ENCODE results near the gene MSH3. TPM values are rescaled to one million over a fixed set of nuclear protein-coding genes. Genes with fewer than 3 reads are reported as not detected.

Gene MSH3
- polyA plus RNA-seq, 3 donors: 4.5 to 9.9 (median 8.0) TPM

- Histone ChIP-seq H3K36me3 (replicated peaks in 1 of 2; ENCODE audit: control insufficient read depth in 1 of 2, insufficient read depth in 2 of 2, low read length in 2 of 2) (peaks cover 23 to 44% of the 10 kb centered on the region in 2 donors), H3K27ac (ENCODE audit: low read depth in 1 of 2, low read length in 2 of 2) (no peak overlapping the region), H3K4me3 (replicated peaks in 1 of 3; ENCODE audit: low read depth in 2 of 3, low read length in 3 of 3) (no peak overlapping the region), H3K27me3 (ENCODE audit: control insufficient read depth in 2 of 2, insufficient read depth in 2 of 2, low read length in 2 of 2) (no peaks in the 10 kb centered on the region), H3K4me2 (replicated peaks; ENCODE audit: extremely low read depth, low read length, poor library complexity, severe bottlenecking) (no peak overlapping the region), H2AFZ (ENCODE audit: insufficient read depth, low read depth, low read length, poor library complexity, severe bottlenecking) (no peak overlapping the region), H3K9me3 (replicated peaks in 1 of 2; ENCODE audit: control insufficient read depth in 1 of 2, insufficient read depth in 1 of 2, low read length in 2 of 2) (no peaks in the 10 kb centered on the region), H4K20me1 (ENCODE audit: insufficient read depth, low read length) (no peaks in the 10 kb centered on the region), H3K79me2 (ENCODE audit: insufficient read depth, low read length) (no peaks in the 10 kb centered on the region), H3K9ac (ENCODE audit: insufficient read depth, low read length, poor library complexity, severe bottlenecking) (no peak overlapping the region), H3K4me1 (ENCODE audit: control insufficient read depth in 1 of 2, insufficient read depth in 2 of 2, low read length in 2 of 2) (peaks cover 21 to 32% of the 10 kb centered on the region in 2 donors)
- no peak for DNase-seq
- no peak for TF ChIP-seq CTCF (IDR thresholded peaks at IDR 0.05)
- peaks cover 0 to 2% (median 0%) of the 10 kb centered on the region in 7 donors for H3K9me3 Mint-ChIP-seq
- no peak overlapping the region for H3K4me3 Mint-ChIP-seq
- no CpG with 5 or more reads among the region's 3 CpGs for WGBS (ENCODE audit: insufficient coverage)
- intact Hi-C loops (cut with micrococcal nuclease): no loop called here
- peaks cover 45 to 52% of the 10 kb centered on the region in 2 donors for H3K36me3 Mint-ChIP-seq
- peaks cover 0 to 3% (median 0%) of the 10 kb centered on the region in 3 donors for H3K27me3 Mint-ChIP-seq (ENCODE audit: low read depth in 3 of 3)
- H3K27ac Mint-ChIP-seq: peak overlapping the region in 1 of 7 donors; percentile 60
- peaks cover 35% of the 10 kb centered on the region for H3K4me1 Mint-ChIP-seq
Measured at GRCh38 chr5:80870442-80870841, 216.0 kb downstream of the MSH3 start.

- H3K4me1 ChIP-seq (ENCODE audit: control insufficient read depth in 1 of 2, insufficient read depth in 2 of 2, low read length in 2 of 2): peaks cover 17 to 23% of the 10 kb centered on the region in 2 donors
- no peaks in the 10 kb centered on the region for H3K9me3 ChIP-seq (replicated peaks in 1 of 2; ENCODE audit: control insufficient read depth in 1 of 2, insufficient read depth in 1 of 2, low read length in 2 of 2)
- H3K9ac ChIP-seq (ENCODE audit: insufficient read depth, low read length, poor library complexity, severe bottlenecking): no peak overlapping the region
- intact Hi-C loops (cut with micrococcal nuclease): no loop called here
- H3K79me2 ChIP-seq (ENCODE audit: insufficient read depth, low read length): no peaks in the 10 kb centered on the region
- peaks cover 27 to 55% of the 10 kb centered on the region in 2 donors for H3K36me3 ChIP-seq (replicated peaks in 1 of 2; ENCODE audit: control insufficient read depth in 1 of 2, insufficient read depth in 2 of 2, low read length in 2 of 2)
- no peak overlapping the region for H3K27ac ChIP-seq (ENCODE audit: low read depth in 1 of 2, low read length in 2 of 2)
- H3K27me3 ChIP-seq (ENCODE audit: control insufficient read depth in 2 of 2, insufficient read depth in 2 of 2, low read length in 2 of 2): no peaks in the 10 kb centered on the region
- TF ChIP-seq CTCF (IDR thresholded peaks at IDR 0.05): no peak
- Mint-ChIP-seq H3K4me3 (no peak overlapping the region), H3K27me3 (ENCODE audit: low read depth in 3 of 3) (peaks cover 0 to 3% (median 0%) of the 10 kb centered on the region in 3 donors), H3K9me3 (peaks cover 0 to 2% (median 0%) of the 10 kb centered on the region in 7 donors), H3K27ac (peak overlapping the region in 1 of 7 donors; percentile 76), H3K36me3 (peaks cover 51 to 63% of the 10 kb centered on the region in 2 donors), H3K4me1 (peaks cover 26% of the 10 kb centered on the region)
- 100% methylated on average over 1 of the region's 4 CpGs for WGBS (ENCODE audit: insufficient coverage)
- no peak overlapping the region for H3K4me3 ChIP-seq (replicated peaks in 1 of 3; ENCODE audit: low read depth in 2 of 3, low read length in 3 of 3)
- H2AFZ ChIP-seq (ENCODE audit: insufficient read depth, low read depth, low read length, poor library complexity, severe bottlenecking): no peak overlapping the region
- H3K4me2 ChIP-seq (replicated peaks; ENCODE audit: extremely low read depth, low read length, poor library complexity, severe bottlenecking): no peak overlapping the region
- H4K20me1 ChIP-seq (ENCODE audit: insufficient read depth, low read length): no peaks in the 10 kb centered on the region
- no peak for DNase-seq
Measured at GRCh38 chr5:80871541-80871961, 217.1 kb downstream of the MSH3 start.
